Gastrocnemius medialis (tissue), 4 donors: ENCODE results near the gene TNS3. TPM values are rescaled to one million over a fixed set of nuclear protein-coding genes. Genes with fewer than 3 reads are reported as not detected.

Experiments
- ATAC-seq, 2 donors: fragments of 150-250 bp; one replicate each; pipeline ENCODE4 v1.9.1; 2016
- DNase-seq, 2 donors: peaks; one replicate each; pipeline ENCODE4 v3.0.0-alpha.2; 2019
- H3K27ac ChIP-seq, 4 donors: fragments of 200-600 bp; sonication (generic); 1 replicate in 1 of 4; 2 replicates in 3 of 4; pipeline ENCODE4 v1.5.1; 2016 to 2018; ENCODE audit warnings: mild to moderate bottlenecking in 2 of 4, moderate library complexity in 1 of 4
- H3K27me3 ChIP-seq, 3 donors: fragments of 200-600 bp; sonication (generic) in 2 of 3; 1 replicate in 1 of 3; 2 replicates in 2 of 3; pipeline versions ENCODE4 v1.5.1 to v1.6.0; 2016 to 2019; ENCODE audit warnings: mild to moderate bottlenecking in 1 of 3, moderate library complexity in 1 of 3
- H3K36me3 ChIP-seq, 2 donors: fragments of 200-600 bp; sonication (generic) in 1 of 2; one replicate each; pipeline ENCODE4 v1.5.1; 2017 to 2018
- H3K4me1 ChIP-seq, 2 donors: fragments of 200-600 bp; sonication (generic) in 1 of 2; one replicate each; pipeline ENCODE4 v1.5.1; 2016 to 2017; ENCODE audit warnings: mild to moderate bottlenecking in 2 of 2
- H3K4me3 ChIP-seq, 4 donors: fragments of 200-600 bp; sonication (generic) in 3 of 4; 1 replicate in 1 of 4; 2 replicates in 3 of 4; pipeline ENCODE4 v1.5.1; 2016 to 2019; ENCODE audit warnings: mild to moderate bottlenecking in 2 of 4
- H3K9me3 ChIP-seq, 3 donors: fragments of 200-600 bp; sonication (generic) in 2 of 3; 1 replicate in 1 of 3; 2 replicates in 2 of 3; pipeline ENCODE4 v1.5.1; 2016 to 2019
- CTCF ChIP-seq, 5 experiments: fragments of 450-650 bp in 3 of 5; fragments of 200-600 bp in 2 of 5; sonication (generic) in 2 of 5; IDR thresholded peaks in 4 of 5; conservative IDR thresholded peaks in 1 of 5; 1 replicate in 4 of 5; 2 replicates in 1 of 5; pipeline ENCODE4 v1.5.1; 2016 to 2019; ENCODE audit warnings: antibody characterized with exemption in 5 of 5, mild to moderate bottlenecking in 3 of 5, moderate library complexity in 3 of 5
- POLR2A ChIP-seq, 2 donors: fragments of 450-650 bp; IDR thresholded peaks; one replicate each; pipeline ENCODE4 v1.6.1; 2017; ENCODE audit warnings: antibody characterized with exemption in 2 of 2, mild to moderate bottlenecking in 2 of 2, moderate library complexity in 2 of 2
- in situ Hi-C, 4 donors: fragments of 200-750 bp; cut with MboI; loops; one replicate each; pipeline versions ENCODE4 v1.15.0 to v1.8.0; 2017; ENCODE audit warnings: low sequenced_read_pairs in 4 of 4
- intact Hi-C: fragments of 100-400 bp; cut with DNase I; formaldehyde crosslinking; loops from one replicate; pipeline ENCODE4 v1.15.1; 2023; ENCODE audit warnings: low total_unique reads
- total RNA-seq, 4 donors: library from RNA; depleted of rRNA; stranded (reverse); fragments of >200 nt; gene quantifications; one replicate each; pipeline versions ENCODE4 v1.1.0 to v1.2.3, GENCODE V29; 2016

The TNS3 gene
- total RNA-seq, 4 donors from 2014 or later: 39.4 to 64.3 (median 50.5) TPM

DNA sequence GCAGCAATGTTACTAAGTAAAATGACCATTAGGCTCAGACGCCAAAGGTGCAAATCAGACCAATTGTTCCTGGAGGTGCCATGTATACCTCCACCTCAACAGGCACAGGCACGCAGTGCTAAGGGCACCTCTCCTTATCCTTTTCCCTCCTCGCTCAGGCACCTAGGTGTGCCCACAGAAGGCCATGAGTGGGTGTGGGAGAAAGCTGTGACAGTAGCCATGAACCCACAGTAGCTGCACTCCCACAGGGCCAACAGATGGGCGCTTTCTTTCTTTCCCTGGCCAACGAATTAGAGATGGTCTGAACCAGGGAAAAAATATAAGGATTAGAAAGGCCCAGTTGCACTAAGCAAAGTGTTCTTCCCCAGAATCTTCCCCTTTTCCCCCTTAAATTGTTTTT is 15.5 kb upstream of the TNS3 start:
- no peaks in the 10 kb centered on the region for H3K27me3 ChIP-seq
- in situ Hi-C loops (loop anchor here in 3 of 4 donors (25.0 kb wide), 2 partner anchors 160 to 215 kb away; no protein-coding TSS in a partner anchor), intact Hi-C loops (no loop called here)
- ATAC-seq: no peak
- no peak overlapping the region for H3K4me3 ChIP-seq
- peaks cover 0 to 6% of the 10 kb centered on the region in 2 donors for H3K4me1 ChIP-seq
- no peaks in the 10 kb centered on the region for H3K36me3 ChIP-seq
- H3K9me3 ChIP-seq: no peaks in the 10 kb centered on the region
- TF ChIP-seq CTCF (IDR thresholded peaks at IDR 0.05 in 4 of 5, conservative IDR thresholded peaks at IDR 0.05 in 1 of 5): no peak
- no peak for TF ChIP-seq POLR2A (IDR thresholded peaks at IDR 0.05)
- no peak overlapping the region for H3K27ac ChIP-seq
- no peak for DNase-seq

DNA sequence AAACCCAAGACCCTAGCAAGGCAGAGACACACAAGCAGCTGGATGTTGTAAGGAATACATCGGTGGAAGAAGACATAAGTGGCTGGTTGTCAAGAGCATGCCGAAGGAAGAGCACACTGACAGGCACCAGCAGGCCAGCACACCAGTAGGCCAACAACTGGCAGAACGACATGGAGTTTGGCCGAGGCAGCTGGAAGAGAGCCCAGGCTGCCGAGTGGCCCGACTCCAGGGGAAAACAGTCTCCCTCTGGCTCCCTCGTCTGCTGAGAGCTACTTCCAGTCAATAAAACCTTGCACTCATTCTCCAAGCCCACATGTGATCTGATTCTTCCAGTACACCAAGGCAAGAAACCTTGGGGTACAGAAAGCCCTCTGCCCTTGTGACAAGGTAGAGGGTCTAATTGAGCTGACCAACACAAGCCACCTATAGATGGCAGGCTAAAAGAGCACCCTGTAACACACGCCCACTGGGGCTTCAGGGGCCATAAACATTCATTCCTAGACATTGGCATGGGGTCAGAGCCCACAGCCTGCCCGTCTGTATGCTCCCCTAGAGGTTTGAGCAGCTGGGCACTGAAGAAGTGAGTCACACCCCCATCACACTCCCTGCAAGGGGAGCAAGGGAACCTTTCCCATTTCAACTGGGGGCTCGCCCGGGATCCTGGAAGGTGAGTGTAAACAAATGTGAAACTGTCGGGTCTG is 14.7 kb upstream of the TNS3 start:
- ATAC-seq (peak; percentile 95 to 98), DNase-seq (peak; percentile 30 to 77)
- in situ Hi-C loops (loop anchor here in 3 of 4 donors (25.0 kb wide), 2 partner anchors 159 to 216 kb away; no protein-coding TSS in a partner anchor), intact Hi-C loops (no loop called here)
- peak overlapping the region in 3 of 4 donors; percentile 5 to 42 (median 34) for H3K27ac ChIP-seq
- H3K36me3 ChIP-seq: no peaks in the 10 kb centered on the region
- no peaks in the 10 kb centered on the region for H3K9me3 ChIP-seq
- TF ChIP-seq POLR2A (IDR thresholded peaks at IDR 0.05): no peak
- no peak for TF ChIP-seq CTCF (IDR thresholded peaks at IDR 0.05 in 4 of 5, conservative IDR thresholded peaks at IDR 0.05 in 1 of 5)
- H3K27me3 ChIP-seq: no peaks in the 10 kb centered on the region
- peaks cover 0 to 6% of the 10 kb centered on the region in 2 donors for H3K4me1 ChIP-seq
- no peak overlapping the region for H3K4me3 ChIP-seq

- in situ Hi-C loops: loop anchor here in 3 of 4 donors (25.0 kb wide), 2 partner anchors 157 to 218 kb away; no protein-coding TSS in a partner anchor
- Histone ChIP-seq H3K4me3 (no peak overlapping the region), H3K27me3 (no peaks in the 10 kb centered on the region), H3K9me3 (no peaks in the 10 kb centered on the region), H3K27ac (no peak overlapping the region), H3K4me1 (peaks cover 0 to 6% of the 10 kb centered on the region in 2 donors), H3K36me3 (no peaks in the 10 kb centered on the region)
- no peak for ATAC-seq
- no peak for DNase-seq
- intact Hi-C loops: no loop called here
- no peak for TF ChIP-seq CTCF (IDR thresholded peaks at IDR 0.05 in 4 of 5, conservative IDR thresholded peaks at IDR 0.05 in 1 of 5)
- no peak for TF ChIP-seq POLR2A (IDR thresholded peaks at IDR 0.05)
These were observed 12.5 kb upstream of the TNS3 start for GRCh38 chr7:47594406-47594805.

DNA sequence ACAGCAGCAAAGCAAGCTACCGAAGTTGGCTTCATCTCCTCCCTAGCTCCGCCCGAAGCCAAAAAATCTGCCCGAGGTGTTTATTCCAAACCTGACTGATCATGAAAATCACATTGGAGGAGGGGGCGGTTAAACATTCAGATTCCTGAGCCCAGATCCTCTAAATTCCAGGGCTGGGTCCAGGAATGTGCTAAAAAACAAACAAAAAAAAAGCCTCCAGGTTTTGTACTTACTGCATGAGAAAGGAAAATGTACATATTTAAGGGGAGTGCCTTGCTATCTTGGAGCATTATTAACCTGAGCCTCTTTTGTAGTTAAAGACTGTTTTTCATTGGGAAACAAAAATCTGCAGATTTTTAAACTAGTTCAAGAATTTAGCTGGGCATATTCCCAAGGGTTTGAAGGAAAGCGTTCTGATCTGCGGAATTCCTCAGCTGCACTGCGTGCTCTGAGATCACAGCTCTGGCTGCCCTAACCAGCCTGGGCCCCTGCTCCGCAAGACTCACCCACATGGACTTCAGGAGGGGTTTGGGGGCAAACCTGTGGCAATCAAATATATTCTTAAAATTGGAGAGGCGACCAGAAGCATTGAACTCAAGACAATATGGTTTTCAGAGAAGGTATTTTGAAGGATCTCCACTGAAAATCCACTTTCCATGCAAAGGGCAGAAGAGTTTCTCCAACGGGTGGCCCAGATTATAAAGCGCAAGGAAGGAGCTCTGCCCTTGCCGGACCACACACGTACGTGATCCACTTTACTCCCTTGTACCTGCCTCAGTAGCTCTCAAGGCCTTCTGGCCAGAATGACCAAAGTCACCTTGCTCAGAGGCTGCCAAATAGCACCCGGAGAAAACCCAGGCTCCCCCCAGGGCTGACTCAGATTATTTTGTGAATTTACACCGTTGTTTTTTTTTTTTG is 10.0 kb upstream of the TNS3 start:
- Histone ChIP-seq H3K4me1 (peaks cover 0 to 3% of the 10 kb centered on the region in 2 donors), H3K27ac (no peak overlapping the region), H3K9me3 (no peaks in the 10 kb centered on the region), H3K36me3 (no peaks in the 10 kb centered on the region), H3K4me3 (no peak overlapping the region), H3K27me3 (no peaks in the 10 kb centered on the region)
- no peak for DNase-seq
- no peak for ATAC-seq
- intact Hi-C loops (no loop called here), in situ Hi-C loops (loop anchor here in 3 of 4 donors (25.0 kb wide), 2 partner anchors 155 to 220 kb away; no protein-coding TSS in a partner anchor)
- TF ChIP-seq CTCF (IDR thresholded peaks at IDR 0.05 in 4 of 5, conservative IDR thresholded peaks at IDR 0.05 in 1 of 5) (no peak), POLR2A (IDR thresholded peaks at IDR 0.05) (no peak)
